GM12875 (cell line): ENCODE results near the gene R3HDM4.
A peak's percentile ranks its signal among the peaks of the same experiment; 100 is the strongest.

ENCODE experiments used
- H3K4me3 ChIP-seq: one replicate; pipeline ENCODE4 v1.5.1; 2011; ENCODE audit warnings: low read depth, low read length, control low read depth
- CTCF ChIP-seq: IDR thresholded peaks from 2 replicates; pipeline ENCODE4 v1.5.1; 2011; ENCODE audit warnings: low read depth, mild to moderate bottlenecking, control low read depth, inconsistent platforms, low read length, moderate library complexity, borderline replicate concordance; ENCODE audit not compliant: insufficient read depth

R3HDM4 gene

GRCh38 chr19:876780-877314 lies 36.2 kb downstream of the R3HDM4 start:
- no peak for TF ChIP-seq CTCF
- no peak overlapping the region for H3K4me3 ChIP-seq

DNA sequence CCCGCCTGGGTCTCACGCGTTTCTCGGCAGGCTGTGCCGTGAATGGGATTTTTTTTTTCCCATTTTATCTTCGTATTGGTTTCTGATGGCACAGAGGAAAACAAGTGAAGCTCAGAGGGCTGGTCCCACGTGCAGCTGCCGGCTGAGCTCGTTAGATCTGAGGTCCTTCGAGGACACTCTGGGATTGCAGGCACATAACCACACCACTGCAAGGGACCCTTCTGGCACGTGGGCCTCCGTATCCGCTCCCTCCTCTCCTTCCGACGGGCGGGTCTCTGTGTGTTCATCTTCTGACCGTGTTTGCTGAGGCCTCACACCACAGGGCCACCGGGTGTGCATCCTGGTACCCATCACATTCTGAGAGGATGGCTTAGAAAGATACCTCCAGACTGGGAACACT lies 36.9 kb downstream of the R3HDM4 start:
- H3K4me3 ChIP-seq = no peak overlapping the region
- no peak for TF ChIP-seq CTCF

GRCh38 chr19:875265-875879 lies 37.6 kb downstream of the R3HDM4 start:
- no peak for TF ChIP-seq CTCF
- no peak overlapping the region for H3K4me3 ChIP-seq

- H3K4me3 ChIP-seq = no peak overlapping the region
- TF ChIP-seq CTCF = no peak
Measured at GRCh38 chr19:873561-874041, 39.4 kb downstream of the R3HDM4 start.

DNA sequence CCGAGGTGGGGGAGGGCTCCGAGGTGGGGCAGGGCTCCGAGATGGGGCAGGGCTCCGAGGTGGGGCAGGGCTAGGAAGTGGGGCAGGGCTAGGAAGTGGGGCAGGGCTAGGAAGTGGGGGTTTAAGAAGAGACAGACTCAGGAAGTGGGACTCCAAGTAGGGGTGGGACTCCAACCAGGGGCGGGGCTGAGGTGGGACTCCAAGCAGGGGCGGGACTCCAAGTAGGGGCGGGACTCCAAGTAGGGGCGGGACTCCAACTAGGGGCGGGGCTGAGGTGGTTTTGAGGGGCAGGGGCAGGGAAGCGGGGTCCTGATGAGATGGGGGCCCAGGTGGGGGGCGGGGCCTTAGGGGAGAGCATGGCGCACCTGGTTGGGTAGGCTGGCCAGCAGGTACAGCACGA lies 39.9 kb downstream of the R3HDM4 start:
- TF ChIP-seq CTCF = no peak
- no peak overlapping the region for H3K4me3 ChIP-seq

DNA sequence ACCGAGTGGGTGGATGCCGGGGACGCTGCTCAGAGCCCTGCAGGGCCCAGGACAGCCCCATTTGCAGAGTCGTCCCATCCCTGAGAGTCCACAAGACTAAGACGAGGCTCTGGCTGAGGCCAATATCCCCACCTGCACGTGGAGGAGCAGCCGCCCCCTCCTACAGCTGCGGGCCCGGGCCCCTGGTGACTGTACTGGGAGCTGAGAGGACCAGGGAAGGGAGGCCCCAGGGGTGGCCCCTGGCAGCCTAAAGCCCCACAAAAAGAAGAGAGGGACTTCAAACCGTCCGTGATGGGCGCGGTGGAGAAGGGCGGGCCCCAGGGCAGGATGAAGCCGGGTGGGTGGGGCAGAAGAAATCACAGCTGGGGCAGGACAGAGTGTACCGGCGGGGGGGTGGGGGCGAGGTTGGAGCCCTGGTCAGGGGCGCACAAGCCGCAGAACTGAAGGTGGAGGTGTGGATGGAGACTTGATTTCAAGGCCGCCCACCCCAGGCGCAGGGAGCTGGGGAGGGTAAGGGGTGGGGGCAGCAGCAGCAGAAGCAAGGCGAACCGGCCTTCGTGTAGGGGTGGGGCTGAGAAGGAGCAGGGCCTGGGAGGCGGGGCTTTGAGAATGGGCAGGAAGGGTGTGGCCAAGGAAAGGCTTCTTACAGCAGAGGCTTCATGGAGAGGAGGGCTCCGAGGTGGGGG lies 40.6 kb downstream of the R3HDM4 start:
- H3K4me3 ChIP-seq = peak overlapping the region; percentile 16
- no peak for TF ChIP-seq CTCF
